ENCODE measurements around the gene TXNDC5.
"Not testable (repeated sequence)": the region's sequence is repeated elsewhere in the genome, so short reads cannot be mapped to it uniquely, and the experiment has no call there.

The TXNDC5 gene

DNA sequence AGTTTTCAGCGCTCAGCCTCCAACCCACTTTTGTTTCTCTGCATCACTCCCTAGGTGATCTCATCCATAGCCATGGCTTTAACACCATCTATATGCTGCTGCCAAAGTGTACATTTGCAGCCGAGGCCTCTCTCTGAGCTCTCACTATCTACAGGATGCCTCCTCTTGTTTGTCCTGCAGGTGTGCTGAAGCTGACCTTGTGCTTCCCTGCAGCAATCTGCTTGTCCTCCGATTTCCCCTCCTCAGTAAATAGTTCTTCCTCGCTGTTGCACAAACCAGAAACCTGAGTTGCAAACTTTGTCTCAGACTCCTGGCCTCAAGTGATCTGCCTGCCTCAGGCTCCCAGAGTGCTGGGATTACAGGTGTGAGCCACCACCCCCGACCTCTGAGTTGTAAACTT lies 3.7 kb upstream of the TXNDC5 start:
- DNase-seq (ENCODE audit: low spot score): no peak

DNA sequence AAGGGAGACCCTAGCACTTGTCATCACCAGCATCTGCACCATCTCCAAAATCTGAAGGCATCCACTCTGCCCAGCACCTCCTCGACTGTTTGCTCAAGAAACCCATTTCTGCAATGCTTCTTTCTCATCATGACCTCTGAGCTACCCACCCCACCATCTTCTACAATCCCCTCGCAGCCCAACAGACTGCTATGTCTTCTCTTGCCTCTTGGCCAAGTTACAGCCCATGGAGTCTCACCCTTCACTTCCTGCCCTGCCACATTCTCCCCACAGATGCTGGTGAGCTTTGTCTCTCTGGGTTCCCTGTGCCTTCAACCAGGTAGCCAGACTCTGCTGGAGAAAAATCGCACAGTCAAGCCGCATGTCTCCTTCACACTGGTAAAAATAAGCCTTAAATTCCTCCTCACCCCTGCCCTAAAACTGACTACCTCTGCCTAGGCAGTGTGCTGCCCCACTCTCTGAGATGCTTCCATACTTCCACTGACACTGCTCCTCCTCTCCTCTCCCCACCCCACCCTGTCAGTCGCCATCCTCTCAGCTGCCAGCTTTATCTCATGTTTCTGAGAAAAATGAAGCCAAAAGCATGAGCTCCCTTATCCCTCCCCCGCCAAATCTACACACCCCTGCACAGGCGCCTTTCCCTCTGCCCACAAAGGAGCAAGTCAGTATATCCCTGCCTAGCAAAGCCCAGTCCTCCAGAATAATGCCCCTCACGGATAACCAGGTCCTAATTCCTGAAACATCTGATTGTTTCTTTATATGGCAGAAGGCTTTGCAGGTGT lies 2.3 kb upstream of the TXNDC5 start:
- no peak for DNase-seq (ENCODE audit: low spot score)

DNA sequence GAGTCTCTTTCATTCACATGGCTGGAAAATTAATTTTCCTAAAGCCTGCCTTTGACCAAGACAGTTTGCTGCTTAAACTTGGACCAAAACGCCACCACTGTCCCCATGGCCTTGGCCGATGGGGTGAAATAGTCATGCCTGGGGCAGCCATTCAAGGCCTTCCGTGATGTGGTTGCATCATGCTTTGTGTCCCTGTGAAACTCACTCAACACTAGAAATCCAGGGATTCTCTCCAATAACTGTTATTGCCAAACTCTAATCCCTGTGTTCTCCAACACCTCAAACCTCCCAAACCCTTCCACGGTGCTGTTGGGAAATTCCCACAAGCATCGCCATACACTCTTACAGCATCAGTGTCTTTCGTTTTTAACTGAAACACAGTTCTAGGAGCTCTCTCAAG lies 1.4 kb upstream of the TXNDC5 start:
- DNase-seq (ENCODE audit: low spot score): no peak

DNA sequence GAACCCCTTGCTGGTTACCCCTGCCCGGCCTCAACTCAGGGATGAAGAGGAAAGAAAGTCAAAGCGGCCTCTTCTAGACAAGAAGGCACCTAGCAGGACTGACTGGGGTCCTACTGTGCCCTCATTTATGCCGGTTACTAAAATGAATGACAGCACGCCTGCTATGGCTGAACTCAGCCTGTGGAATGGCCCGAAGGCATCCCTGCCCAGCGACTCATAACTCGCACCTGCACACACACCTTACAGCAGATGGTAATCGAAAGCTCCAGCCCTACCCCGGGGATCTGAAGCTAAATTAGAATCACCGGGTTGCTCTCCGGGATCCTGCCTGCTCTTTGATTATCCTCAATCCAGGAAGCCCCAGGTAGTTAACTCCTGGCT lies 747 bp upstream of the TXNDC5 start:
- DNase-seq (ENCODE audit: low spot score): no peak

DNA sequence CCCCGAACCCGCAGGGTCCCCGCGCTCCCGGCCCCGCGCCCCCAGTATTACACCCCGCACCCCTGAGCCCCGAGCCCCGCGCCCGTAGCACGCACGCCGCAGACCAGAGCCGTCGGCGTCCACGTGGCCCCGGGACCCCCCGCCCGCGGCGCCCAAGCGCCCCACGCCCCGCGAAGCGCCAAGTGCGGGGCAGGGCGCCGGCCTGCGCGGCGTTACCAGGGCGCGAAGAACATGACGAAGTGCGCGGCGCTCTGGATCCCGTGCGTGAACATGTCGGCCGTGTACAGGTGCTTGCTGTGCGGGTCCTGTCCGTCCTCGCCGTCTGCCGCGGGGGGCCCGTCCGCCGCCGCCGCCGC lies 312 bp downstream of the TXNDC5 start:
- DNase-seq (ENCODE audit: low spot score): no peak

DNA sequence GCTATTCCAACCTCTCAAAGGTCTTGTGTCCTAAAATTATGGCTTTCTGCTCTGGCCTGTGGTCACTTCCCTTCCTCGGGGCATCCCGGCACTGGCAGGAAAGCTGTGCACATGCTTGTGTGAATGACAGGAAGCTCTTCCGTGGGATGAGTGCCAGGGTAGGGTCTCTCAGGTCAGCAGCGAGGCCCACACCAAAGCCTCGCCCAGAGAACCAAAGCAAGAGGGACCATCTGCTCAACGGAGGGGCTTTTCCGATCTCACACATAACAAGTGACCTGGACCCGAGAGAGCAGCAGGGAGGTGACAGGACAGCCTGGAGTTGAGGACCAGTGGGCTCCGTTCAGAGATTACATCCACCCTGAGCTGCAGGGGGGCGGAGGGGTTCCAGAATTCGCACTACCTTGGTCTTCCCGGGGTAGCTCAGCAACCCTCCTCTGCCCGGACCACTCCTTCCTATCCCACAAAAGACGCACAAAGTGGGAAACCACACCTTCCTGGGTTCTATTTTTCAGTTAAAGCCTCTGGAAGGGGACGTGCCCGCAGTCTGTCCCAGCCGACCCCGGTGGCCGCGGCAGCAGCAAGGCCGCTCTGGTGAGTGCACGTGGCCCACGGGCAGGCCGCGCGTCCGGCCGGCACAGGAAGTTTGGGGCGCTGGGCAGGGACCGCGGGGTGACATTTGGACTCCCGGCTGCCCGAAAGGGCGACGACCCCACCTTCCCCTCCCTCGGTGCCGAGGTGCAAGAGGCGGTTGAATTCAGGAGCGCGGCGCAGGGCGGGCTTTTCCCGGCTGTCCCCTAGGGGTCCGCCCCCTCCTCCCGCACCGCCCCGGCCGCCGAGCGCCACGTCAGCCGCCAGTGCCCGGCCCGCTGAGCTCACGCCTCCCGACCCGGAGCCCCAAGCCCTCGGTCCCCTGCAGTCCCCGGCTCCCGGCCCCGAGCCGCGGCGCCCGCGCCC lies 988 bp downstream of the TXNDC5 start:
- DNase-seq (ENCODE audit: low spot score): peak; percentile 61

DNA sequence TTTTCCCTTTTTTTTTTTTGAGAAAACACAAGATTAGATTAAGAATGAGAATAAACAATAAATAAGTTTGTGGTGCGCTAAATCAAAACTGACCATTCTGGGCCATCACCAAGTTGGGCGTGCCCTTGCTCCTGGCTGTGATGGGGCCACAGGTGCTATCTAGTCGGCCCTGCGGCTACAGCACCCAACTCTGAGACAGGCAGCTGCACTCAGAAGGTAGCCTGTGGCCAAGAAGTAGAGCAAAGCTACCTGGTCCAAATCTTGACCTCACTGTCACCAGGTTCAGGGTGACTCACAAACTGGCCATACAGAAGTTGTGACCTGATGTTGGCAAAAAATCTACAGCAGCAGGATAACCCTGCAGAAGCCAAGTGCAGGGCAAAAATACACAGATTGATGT lies 3.4 kb downstream of the TXNDC5 start:
- no peak for DNase-seq (ENCODE audit: low spot score)

DNA sequence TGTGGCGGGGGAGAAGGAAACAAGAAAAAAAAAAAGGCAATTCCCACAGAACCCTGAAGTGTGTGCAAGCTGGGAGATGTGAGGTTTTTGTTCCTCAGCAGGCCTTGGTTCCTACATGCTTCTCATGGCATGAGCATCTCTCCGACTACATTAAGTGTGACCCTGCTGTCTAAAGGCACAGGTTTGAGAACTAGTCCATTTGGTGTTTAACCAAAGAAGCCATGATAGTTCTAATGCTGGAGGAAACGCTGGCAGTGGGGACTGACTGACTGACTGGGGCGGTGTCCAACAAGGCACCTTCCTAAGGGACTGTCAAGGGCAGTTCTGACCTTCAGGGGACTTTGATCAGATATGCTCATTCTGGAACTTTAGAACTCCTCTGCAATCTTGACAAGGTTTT lies 3.8 kb downstream of the TXNDC5 start:
- no peak for DNase-seq (ENCODE audit: low spot score)

DNA sequence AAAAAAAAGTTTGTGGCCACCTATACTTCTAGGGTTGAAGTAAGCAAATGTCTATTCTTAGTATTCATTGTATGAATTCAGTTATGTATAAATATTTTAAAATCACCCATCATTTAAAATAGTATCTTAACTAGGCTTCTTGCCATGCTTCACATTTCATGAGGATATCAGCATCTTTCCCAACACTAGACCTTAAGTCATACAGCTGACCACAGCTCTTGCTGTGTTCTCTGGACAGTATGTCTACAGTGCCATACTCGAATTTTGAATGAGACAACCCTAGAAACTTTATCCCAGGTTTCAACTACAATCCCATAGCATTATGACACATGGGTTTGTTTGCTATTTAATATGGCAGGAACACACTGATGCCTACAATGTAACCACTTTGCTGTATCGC lies 5.2 kb downstream of the TXNDC5 start:
- no peak for DNase-seq (ENCODE audit: low spot score)

DNA sequence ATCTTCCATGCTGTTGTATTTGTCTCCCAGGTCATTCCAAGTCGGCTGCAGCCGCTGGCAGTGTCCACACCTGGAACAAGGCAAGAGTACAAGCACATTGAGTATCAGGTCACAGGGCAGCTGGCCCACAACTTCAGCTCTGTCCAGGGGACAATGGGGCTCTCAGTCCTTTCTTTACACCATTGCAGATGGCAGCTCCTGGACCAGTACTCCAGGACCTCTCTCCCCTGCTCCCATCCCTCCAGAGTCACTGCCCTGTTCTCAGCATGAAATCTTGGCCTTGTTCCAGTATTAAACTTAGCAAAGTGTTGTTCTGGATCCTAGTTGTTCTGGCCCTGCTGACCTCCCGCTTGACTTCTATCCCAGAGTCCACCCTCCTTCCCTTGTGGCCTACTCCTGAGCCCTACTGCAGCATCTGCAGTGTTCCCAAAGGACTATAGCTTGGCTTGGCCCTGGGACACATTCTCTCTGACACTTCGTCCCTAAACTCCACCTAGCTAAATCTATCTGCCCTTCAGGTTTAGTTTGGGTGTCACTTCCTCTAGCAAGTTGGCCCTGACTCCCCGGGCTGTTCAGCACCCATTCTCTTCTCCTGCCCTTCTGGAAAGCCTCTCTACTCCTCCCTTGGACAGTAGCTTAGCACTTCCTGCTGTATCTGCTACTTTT lies 5.8 kb downstream of the TXNDC5 start:
- no peak for DNase-seq (ENCODE audit: low spot score)

DNA sequence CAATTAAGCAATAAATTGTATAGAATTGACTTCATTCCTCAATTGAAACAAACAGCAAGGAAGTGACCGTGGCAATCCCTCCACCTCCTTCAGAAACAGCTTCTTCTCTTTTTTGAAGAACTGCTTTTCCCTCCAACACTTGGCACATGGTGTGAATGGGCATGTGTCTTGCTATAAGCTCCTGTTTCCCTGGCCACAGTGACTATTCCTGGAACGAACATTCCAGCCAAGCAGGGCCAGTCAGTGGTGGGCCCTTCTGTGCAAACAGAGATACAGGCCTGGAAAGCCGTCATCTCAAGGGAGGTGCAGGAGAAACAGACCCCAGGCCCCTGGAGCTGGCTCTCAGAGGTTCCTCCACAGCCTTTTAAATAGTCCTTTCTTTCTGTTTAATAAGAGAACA lies 6.9 kb downstream of the TXNDC5 start:
- DNase-seq (ENCODE audit: low spot score): no peak

DNA sequence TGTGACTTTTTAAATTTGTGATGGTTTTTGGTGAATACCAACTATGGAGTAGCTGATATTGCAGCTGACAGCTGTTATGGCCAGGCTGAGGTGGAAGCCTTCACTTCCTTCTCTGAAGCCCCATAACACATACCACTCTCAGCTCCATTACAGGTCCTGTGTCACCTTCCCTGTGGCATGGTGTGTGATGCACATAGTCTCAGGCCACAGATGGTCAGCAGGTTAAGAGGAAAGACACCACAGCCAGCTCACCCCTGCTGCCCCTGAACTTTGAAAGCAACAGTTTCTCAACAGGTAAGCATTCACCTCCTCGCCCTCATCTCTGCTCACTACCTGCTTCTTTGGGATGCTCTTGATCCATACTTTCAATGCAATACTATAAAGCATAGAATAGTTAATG lies 7.7 kb downstream of the TXNDC5 start:
- no peak for DNase-seq (ENCODE audit: low spot score)

DNA sequence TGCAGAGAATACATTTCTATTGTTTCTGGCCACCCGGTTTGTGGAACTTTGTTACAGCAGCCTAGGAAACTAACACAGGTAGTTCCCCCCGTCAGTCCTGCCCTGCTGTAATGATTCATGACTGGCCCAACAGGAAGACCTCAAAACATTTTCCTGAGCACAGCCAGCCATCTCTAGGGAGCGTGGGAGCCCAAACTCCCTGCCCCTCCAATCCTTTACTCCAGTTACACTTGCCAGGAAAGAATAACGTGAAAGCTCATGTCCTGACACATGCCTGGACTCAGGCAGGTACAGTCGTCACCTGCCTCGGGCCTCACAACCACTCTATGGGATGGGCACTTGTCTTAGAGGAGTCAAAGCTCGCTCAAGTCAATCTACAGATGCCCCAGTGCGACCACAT lies 8.4 kb downstream of the TXNDC5 start:
- no peak for DNase-seq (ENCODE audit: low spot score)

DNA sequence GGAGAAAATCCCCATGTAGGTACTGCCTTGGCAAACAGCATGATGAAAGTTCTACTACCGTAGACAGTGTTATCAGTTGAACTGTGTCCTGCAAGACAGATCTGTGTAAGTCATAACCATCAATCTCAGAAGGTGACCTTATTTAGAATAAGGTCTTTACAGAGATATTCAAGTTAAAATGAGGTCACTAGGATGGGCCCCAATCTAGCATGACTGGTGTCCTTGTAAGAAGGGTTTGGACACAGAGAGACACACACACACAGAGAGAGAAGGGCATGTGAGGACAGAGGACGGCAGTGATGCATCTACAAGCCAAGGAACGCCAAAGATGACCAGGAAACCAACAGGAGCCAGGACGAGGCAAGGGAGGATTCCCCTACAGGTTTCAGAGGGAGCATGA lies 8.8 kb downstream of the TXNDC5 start:
- no peak for DNase-seq (ENCODE audit: low spot score)

DNA sequence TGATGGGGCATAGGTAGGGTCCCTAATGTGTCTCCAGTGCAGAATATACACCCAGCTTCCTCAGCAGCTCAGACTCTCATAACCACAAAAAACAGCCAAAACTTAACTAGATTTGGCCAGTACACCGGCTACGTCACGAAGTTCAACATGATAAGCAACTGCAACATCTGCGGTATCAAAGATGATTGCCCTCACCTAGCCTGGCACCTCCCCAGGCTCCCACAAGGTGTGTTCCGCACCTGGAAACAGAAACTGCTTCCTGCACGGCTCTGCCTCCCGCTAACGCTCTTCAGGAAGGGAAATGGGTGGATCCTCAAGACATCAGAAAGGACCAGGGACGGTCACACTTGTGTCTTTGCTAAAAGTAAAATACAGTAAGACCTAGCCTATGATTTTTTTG lies 9.5 kb downstream of the TXNDC5 start:
- DNase-seq (ENCODE audit: low spot score): no peak

DNA sequence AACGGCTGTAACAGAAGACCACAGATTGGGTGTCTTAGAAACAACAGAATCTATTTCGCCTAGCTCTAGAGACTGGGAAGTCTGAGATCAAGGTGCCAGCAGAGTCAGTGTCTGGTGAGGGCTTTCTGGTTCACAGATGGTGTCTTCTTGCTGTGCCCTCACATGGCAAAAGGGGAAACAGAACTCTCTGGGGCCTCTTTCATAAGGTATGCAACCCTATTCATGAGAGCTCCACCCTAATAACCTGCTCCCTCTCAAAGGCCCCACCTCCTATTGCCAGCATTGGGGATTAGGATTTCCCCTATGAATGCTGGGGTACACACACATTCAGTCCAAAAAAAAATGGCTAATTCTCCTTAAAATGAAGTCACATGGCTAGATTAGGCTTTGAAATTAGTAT lies 10.0 kb downstream of the TXNDC5 start:
- DNase-seq (ENCODE audit: low spot score): peak; percentile 41

DNA sequence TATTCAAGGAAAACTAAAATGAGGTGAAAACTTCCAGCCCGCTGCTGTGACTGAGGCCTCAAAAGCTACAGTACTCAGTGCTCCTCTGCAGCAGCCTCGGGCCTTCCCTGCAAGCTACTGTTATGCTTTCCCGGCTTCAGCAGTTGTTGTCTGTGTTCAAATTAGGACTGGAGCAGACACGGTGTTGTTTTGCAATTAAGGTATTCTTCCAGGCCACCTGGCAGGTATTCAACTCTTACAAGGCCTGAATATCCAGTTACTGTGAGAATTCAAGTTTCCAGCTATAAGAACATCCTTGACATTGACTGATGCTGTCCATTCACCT lies 10.7 kb downstream of the TXNDC5 start:
- no peak for DNase-seq (ENCODE audit: low spot score)

DNA sequence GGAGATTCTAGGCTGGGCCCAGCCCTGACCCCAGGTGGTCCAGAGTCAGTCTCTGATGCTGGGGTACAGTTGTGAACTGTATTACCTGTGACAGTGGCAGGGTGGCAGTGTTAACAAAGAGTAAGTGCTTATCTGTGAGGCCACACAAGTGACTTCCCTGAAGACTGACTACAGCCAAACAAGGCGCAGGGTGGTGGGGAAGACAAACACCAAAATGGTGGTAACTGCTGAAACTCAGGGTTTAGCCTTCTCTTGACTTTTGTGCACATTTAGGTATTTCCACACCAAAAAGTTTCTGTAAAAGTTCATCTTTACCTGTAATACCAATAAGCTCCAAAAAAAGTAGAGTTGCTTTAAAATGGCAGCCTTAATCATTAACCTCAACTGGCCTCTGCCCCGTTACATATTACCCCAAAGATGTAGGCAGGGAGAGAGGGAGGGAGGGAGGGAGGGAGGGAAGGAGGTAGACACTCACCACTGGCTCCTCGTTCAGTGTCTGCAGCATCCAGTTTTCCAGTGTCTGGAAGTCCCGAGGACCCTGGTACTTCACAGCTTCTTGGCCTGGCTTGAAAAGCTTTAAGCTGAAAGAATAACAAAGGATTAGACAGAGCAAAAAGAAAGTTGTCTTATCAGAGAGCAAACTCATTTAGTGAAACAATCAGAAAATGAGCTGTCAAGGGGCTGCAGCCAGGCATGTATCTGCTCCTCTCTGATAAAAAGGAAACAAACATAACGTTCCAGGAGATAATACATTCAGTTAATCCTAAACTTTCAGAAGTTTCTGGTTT lies 11.3 kb downstream of the TXNDC5 start:
- DNase-seq (ENCODE audit: low spot score): peak; percentile 45

DNA sequence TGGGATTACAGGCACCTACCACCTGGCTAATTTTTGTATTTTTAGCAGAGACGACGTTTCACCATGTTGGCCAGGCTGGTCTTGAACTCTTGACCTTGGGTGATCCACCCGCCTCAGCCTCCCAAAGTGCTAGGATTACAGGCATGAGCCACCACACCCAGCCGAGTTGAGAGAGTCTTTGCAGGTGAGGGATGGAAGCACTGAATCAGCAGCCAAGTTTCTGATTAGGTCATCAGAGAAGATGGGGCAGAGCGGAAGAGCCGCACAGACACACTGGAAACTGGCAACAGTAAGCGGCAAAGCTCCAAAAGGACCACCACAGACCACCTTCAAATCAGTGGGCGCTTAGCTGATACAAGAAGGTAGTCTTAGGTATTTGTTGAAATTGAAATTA lies 12.4 kb downstream of the TXNDC5 start:
- not testable (repeated sequence) for DNase-seq (ENCODE audit: low spot score)

DNA sequence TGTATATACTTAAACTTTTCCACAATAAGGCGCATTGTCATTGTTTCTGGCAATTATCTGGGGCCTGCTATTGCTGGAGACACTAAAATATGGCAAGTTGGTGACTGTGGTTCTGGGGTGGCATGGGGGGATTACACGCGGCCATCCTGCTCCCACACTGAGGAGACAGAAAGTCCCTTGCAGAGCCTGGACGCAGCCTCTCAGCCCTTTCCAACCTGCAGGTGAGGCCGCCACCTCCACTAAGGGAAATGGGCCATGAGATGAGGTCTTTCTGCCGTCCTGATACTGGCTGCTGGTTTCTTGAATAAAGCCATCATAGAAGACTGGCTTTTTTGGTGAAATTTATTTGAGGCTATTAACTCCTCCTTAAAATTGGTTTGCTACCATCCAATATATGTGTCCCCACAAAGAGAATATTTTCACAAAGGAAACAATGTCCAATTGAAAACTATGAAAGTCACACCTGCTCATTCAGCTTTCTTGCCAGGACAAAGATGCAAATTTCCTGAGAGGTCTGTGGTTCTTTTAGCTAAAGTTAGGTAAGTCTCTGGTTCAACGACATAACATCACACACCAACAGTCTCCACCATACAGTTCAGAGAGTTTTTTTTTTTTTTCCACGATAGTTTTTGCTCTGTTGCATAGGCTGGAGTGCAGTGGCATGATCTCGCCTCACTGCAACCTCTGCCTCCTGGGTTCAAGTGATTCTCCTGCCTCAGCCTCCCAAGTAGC lies 13.0 kb downstream of the TXNDC5 start:
- peak; percentile 52 for DNase-seq (ENCODE audit: low spot score)

DNA sequence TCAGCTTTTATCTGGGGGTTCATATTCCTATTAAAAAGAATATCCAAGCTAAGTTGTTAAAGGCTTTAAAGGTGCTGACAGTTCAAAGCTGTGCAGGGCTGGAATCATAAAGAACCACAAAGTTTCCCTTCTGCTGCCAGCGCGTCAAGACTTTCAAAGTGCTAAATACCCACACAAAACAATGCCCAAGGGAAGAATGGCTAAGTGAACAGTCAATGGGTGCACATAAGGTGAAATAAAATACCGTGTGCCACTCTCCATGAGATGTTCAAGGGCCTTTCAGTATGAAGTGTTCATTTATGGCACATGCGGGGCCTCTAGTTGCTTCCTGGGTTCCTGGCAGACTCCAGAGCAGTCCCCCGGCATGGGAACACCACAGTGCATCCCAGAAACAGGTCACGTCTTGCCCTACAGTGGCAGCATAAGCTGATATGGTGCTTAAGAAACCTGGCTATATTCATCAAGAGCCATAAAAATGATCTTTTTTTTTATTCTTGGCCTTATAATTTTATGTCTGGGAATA lies 14.1 kb downstream of the TXNDC5 start:
- DNase-seq (ENCODE audit: low spot score): no peak

DNA sequence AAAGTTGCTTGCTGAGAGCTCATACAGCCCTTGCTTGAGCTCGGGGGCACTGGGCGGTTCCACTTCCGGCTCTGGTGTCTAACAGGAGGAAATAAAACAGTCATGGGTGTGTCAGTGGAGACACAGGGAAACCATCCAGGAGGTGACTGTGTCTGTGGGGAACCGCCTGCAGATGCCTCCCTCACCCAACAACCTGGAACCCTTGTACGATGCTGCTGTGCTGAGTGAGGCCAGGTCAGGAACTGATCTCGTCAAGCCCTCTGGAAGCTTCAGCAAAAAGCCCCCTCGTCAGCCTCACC lies 15.5 kb downstream of the TXNDC5 start:
- DNase-seq (ENCODE audit: low spot score): no peak

Data from germinal center (tissue), 1 donor.